ENCODE data around the gene ZNF423.

The ZNF423 gene

GRCh38 chr16:49458243-49458642, 397.7 kb downstream of the ZNF423 start:
- DNase-seq (ENCODE audit: low spot score): no peak

DNA sequence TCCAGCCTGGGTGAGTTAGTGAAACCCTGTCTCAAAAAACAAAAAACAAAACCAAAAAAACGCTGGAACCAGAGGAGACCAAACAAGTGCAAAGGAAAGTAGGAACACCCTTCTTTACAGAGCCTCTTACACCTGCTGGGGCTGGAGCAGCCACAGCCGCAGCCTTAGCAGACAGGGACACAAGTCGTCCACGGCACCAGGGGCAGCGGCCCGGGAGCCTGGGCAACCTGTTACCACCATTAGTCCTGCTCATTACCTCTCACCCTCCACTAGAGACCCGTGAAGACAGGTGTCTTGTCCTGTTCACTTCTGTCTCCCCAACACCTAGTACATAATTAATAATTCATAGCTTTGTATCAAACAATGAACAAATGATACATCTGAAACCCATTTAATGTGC, 398.7 kb downstream of the ZNF423 start:
- DNase-seq (ENCODE audit: low spot score): no peak

- DNase-seq (ENCODE audit: low spot score): no peak
Measured at GRCh38 chr16:49456763-49457162, 399.1 kb downstream of the ZNF423 start.

DNA sequence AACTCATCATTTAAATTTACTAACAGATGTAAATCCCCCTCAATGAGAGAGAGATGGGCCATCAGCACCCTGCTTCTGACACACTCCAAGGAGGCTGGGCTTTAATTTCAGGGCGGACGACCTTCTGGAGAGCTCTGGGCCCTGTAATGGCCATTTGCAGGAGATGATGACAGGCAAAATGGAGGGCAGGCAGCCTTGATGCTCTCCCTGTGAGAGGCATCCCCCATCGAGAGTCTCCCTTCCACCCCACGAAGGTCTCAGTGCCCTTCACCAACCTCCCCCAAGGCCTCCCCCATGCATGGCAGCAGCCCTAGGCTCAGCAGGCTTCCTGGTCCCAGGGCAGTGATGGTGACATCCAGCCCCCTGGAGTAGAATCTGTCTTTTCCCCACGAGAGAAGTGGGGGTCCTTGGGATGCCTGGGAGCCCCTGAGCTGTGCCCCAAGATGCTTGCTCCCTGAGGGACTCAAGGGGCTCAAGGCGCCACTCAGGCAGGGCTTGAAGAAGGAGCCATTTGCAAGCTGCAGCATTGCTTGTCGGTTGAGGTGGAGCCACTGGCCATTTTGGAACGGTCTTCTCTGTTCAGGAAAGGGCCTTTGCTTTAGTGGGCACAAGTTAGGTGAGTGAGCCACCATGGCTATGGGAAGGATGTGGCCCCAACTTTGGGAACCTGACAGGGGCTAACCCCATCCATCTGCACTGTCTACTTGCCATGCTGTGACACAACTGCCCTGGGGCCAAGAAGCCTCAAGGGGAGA, 399.7 kb downstream of the ZNF423 start:
- no peak for DNase-seq (ENCODE audit: low spot score)

DNA sequence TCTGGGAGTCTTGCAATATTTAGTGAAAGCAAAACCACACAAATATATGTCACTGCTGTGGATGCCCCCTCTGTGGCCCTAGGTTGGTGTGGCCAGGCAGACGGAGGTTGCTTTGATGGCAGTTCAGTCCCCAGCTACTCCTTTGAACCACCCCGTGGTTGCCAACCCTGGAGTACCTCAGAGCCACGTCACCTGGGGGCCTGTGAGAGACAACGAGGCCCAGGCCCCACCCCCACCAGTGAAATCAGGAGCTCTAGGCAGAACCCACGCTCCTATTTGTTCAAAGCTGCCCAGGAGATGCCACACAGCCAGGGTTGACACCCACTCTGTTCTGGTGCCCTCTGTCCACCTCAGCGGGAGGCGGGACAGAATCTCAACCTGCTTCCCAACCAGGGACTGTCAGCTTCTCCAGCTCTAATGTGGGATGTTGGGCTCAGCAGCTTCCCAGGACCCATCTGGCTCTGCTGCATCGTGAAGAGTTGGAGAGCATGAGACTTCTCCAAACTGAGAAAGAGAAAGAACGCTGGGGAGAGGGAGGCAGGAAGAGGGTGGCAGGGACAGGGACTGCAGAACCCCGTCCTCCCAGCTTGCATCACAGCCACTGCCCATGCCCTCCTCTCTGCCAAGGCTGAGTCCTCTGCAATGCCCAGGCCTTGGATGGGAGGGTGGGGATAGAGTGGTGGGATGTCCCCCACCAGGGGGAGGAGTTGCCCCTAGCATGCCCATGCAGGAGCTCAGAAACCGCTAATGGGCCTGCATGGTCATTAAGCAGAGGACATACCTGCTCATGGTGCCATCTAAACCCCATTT, 400.5 kb downstream of the ZNF423 start:
- no peak for DNase-seq (ENCODE audit: low spot score)

DNA sequence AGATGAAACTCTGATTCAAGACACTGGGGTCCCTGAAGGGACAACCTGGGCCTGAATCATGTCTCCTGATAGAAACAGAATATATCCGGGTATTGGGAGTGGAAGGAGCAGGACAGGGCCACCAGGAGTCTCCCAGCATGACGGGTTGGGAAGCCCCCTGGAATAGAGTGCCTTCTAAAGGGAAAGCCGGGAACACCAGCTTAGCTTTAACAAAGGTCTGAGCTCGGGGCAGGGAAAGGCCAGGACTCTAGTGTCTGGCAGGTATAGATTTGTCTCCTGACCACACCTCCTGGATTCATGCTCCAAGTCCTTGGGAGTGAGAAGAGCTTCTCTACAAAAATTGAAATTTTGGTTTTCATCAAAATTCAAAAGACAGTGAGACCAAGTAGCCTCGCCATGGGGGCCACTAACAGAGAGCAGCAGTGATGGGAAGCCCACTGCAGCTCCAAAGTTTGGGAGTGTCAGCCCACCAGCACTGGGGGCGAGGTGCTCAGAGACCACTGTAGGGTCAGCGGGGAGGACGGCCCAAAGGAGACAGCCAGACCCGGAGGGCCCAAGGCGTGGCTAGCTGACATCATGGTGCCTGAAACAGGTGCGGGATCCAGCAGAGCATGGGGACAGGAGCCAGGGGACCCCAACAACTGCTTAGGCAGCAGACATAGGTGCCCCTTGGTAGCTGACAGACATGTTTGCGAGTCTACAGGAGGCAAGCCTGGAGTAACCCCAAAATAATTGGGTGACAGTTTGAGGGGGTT, 401.3 kb downstream of the ZNF423 start:
- DNase-seq (ENCODE audit: low spot score): no peak

- no peak for DNase-seq (ENCODE audit: low spot score)
Measured at GRCh38 chr16:49453983-49454382, 401.9 kb downstream of the ZNF423 start.

GRCh38 chr16:49453021-49453420, 402.9 kb downstream of the ZNF423 start:
- DNase-seq (ENCODE audit: low spot score): no peak

DNA sequence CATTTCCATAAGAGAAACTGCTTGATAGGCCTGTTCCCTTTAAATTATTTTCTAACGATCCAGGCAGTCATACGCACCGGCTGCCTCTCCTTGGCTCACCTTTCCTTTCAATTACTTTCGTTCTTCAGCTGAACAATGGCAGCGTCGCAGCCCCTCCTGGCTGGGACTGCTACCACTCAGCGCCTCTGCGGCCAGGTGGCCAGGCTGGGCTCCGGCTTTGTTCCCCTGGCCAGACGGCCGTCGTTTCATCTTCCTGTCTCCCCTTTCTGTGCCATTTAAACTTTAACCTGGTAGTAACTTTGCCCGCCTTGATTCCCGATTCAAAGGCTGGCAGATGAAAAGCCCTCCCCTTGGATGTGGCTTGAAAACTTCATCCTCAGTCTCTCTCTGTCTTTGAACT, 403.3 kb downstream of the ZNF423 start:
- DNase-seq (ENCODE audit: low spot score): no peak

GRCh38 chr16:49452108-49452507, 403.8 kb downstream of the ZNF423 start:
- DNase-seq (ENCODE audit: low spot score): no peak

DNA sequence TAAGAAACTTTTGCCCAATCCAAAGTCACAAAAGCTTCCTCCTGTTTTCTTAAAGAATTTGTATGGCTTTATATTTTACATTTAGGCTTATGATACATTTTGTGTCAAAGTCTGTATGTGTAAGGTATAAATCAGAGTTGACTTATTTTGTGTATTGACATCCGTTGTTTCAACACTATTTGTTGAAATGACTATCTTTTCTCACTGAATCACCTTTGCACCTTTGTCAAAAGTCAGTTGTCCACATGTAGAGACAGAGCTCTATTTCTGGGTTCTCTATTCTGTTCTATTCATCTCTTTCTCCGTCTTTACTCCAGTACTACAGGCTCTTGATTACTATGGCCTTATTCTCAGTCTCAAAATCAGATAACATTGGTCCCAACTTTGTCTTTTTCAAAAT, 409.1 kb downstream of the ZNF423 start:
- DNase-seq (ENCODE audit: low spot score): no peak

DNA sequence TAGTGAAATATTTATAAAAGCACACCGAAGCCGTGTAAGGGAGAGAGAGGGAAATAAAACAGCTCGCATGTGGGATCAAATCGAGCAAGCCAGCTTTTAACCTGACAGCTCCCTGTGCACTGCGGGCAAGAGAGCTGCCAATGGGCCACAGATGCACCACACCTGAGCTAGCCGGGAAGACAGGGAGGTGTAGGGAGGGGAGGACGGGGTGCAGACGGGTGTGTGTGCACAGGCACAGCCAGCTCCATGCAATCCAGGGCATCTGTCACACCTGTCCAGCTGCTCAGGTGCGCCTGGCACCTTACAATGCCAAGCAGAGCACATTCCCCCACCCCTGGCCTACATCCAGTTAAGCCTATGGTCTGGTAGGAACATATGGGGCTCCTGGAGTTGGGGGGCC, 412.3 kb downstream of the ZNF423 start:
- no peak for DNase-seq (ENCODE audit: low spot score)

DNA sequence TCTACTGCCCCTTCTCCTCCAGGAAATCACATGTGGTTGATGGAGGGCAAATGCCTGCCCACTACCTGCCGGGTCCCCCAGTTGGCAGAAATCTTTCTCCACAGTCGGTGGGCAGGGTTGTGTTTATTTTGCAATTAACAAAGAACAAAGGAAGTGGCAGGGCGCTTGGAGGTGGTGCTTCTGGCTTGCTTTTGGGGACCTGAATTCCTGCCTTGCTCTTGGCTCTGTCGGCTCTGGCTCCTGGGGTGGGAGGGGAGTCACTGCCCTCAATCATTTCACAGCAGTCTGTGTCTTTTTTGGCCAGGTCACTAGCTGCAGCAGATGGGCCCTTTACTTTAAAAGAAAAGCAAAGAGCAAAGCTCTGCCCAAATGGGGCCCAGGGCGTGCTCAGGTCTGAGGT, 413.1 kb downstream of the ZNF423 start:
- no peak for DNase-seq (ENCODE audit: low spot score)

DNA sequence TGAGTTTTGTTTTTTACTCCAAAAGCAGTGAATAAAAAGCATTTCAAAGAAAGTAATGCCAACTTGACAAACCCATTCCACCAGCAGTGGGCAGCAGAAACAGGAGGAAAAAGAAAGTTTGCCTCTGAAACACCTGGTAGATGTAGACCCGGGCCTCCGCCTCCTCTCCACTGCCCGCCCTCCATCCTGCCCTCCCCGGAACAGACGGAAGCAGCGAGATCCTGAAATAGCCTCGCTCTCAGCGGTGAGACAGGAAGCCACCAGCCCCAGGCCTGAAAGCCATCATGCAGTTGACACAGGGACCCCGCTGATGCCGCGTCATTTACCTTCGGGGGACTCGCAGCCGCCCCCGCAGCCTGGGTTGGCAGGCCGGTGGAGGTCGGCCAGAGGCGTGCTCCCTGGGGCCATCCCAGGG, 414.5 kb downstream of the ZNF423 start:
- no peak for DNase-seq (ENCODE audit: low spot score)

- DNase-seq (ENCODE audit: low spot score): no peak
Measured at GRCh38 chr16:49440156-49441065, 415.5 kb downstream of the ZNF423 start.

DNA sequence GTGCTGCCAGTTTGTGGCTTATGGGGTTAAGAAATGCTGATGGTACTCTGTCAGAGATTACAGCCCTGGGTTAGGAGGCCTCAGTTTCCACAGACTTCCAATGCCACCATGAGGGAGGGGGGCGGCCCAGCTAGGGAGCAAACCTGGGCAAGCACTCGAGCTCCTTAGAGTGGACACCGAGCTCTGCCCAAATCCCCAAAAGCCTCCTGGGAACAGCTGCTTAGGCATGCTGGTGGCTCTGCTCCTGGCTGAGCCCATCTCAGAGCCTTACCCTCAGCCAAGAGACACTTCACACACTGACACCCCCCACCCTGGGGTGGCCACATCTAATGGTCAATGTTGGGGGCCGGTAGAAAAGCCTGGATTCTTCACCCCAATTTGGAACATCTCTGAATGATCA, 416.2 kb downstream of the ZNF423 start:
- no peak for DNase-seq (ENCODE audit: low spot score)

DNA sequence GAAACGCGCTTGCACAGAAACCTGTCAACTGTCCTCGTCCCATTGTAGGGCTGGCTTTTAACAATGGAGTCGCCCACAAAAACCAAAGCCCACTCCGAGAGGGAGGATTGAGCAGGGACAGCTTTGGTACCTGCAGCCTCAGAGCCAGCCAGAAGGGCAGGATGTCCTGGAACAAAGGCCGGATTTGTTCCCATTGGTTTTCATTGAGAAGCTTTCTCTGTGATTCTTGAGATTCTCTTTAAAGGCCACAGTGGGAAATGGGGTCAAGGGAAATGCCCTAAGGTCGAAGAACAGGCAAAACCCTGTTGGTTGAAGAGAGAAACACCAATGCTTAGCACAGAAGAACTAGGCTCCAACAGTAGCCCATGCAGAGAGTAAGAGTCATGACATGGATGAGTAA, 416.9 kb downstream of the ZNF423 start:
- no peak for DNase-seq (ENCODE audit: low spot score)

Measured in HuH-7 (cell line).